GM12801 (cell line): ENCODE measurements around the gene SP140L.

ENCODE experiments used
- CTCF ChIP-seq: IDR thresholded peaks from one replicate; pipeline ENCODE4 v1.5.1; 2011; ENCODE audit warnings: control low read depth; ENCODE audit not compliant: insufficient read length; ENCODE audit errors: extremely low read depth

SP140L gene

GRCh38 chr2:230382108-230382507, 55.1 kb downstream of the SP140L start:
- TF ChIP-seq CTCF: no peak

- no peak for TF ChIP-seq CTCF
Observed at GRCh38 chr2:230383453-230383852, 56.5 kb downstream of the SP140L start.

- TF ChIP-seq CTCF: no peak
Observed at GRCh38 chr2:230384986-230385385, 58.0 kb downstream of the SP140L start.

- TF ChIP-seq CTCF: no peak
Observed at GRCh38 chr2:230394301-230394700, 67.3 kb downstream of the SP140L start.

- TF ChIP-seq CTCF: no peak
Observed at GRCh38 chr2:230400041-230400440, 73.0 kb downstream of the SP140L start.

GRCh38 chr2:230400454-230400853, 73.5 kb downstream of the SP140L start:
- no peak for TF ChIP-seq CTCF

- no peak for TF ChIP-seq CTCF
Observed at GRCh38 chr2:230403746-230404145, 76.8 kb downstream of the SP140L start.

- TF ChIP-seq CTCF: no peak
Observed at GRCh38 chr2:230405824-230406223, 78.8 kb downstream of the SP140L start.
